Measurements from ENCODE around the gene PPP6R2.
"Not testable (repeated sequence)": the region's sequence is repeated elsewhere in the genome, so short reads cannot be mapped to it uniquely, and the experiment has no call there.

DNA sequence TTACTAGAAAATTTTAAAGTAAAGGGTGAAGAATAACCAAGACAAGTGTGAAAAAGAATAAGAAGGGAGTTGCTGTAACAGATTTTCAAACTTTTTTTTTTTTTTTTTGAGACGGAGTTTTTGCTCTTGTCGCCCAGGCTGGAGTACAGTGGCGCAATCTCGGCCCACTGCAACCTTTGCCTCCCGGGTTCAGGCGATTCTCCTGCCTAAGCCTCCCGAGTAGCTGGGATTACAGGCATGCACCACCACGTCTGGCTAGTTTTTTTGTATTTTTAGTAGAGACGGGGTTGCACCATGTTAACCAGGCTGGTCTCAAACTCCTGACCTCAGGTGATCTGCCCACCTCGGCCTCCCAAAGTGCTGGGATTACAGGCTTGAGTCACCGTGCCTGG is 20.7 kb downstream of the PPP6R2 start:
- TF ChIP-seq CTCF (IDR thresholded peaks at IDR 0.05); TP53 (CRISPR knock-in tag; IDR thresholded peaks at IDR 0.05); ZNF281 (CRISPR knock-in tag; IDR thresholded peaks at IDR 0.05); ZNF121 (CRISPR knock-in tag; IDR thresholded peaks at IDR 0.05); FOXK1 (CRISPR knock-in tag; IDR thresholded peaks at IDR 0.05); NR3C1 (CRISPR knock-in tag; conservative IDR thresholded peaks at IDR 0.05; ENCODE audit: low read depth); ZNF532 (CRISPR knock-in tag; IDR thresholded peaks at IDR 0.05; ENCODE audit: borderline replicate concordance); GABPB1 (CRISPR knock-in tag; IDR thresholded peaks at IDR 0.05): not testable (repeated sequence)
- TF ChIP-seq, protein P1, sequence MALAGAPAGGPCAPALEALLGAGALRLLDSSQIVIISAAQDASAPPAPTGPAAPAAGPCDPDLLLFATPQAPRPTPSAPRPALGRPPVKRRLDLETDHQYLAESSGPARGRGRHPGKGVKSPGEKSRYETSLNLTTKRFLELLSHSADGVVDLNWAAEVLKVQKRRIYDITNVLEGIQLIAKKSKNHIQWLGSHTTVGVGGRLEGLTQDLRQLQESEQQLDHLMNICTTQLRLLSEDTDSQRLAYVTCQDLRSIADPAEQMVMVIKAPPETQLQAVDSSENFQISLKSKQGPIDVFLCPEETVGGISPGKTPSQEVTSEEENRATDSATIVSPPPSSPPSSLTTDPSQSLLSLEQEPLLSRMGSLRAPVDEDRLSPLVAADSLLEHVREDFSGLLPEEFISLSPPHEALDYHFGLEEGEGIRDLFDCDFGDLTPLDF (CRISPR knock-in tag; IDR thresholded peaks at IDR 0.05): not testable (repeated sequence)
